GM21737 (cell line): ENCODE measurements around the gene CCDC152.
"Not testable (repeated sequence)": the region's sequence is repeated elsewhere in the genome, so short reads cannot be mapped to it uniquely, and the experiment has no call there.

ENCODE experiments used
- ATAC-seq: cut with Tn5 transposase; IDR thresholded peaks from one replicate; pipeline ENCODE4 v1.9.1; 2021; ENCODE audit warnings: mild to moderate bottlenecking, moderate library complexity; ENCODE audit not compliant: unreplicated experiment

CCDC152 gene

GRCh38 chr5:42756606-42757601 lies at the start of gene CCDC152:
CCDC152 (plus strand) TSS chr5:42756818; CDS start chr5:42759122, 2,304 bp downstream.
- peak; percentile 83 for ATAC-seq

GRCh38 chr5:42715785-42716184 lies 40.8 kb upstream of the CCDC152 start:
- no peak for ATAC-seq

GRCh38 chr5:42718591-42718990 lies 38.0 kb upstream of the CCDC152 start:
- ATAC-seq, result peak; percentile 86

GRCh38 chr5:42719034-42719433 lies 37.6 kb upstream of the CCDC152 start:
- no peak for ATAC-seq

GRCh38 chr5:42720251-42720650 lies 36.4 kb upstream of the CCDC152 start:
- ATAC-seq, result no peak

GRCh38 chr5:42721484-42721883 lies 35.1 kb upstream of the CCDC152 start:
- ATAC-seq, result no peak

- ATAC-seq, result not testable (repeated sequence)
These were observed 22.0 kb upstream of the CCDC152 start for GRCh38 chr5:42734531-42735058.

- no peak for ATAC-seq
These were observed 15.7 kb upstream of the CCDC152 start for GRCh38 chr5:42740920-42741319.

- no peak for ATAC-seq
These were observed 11.2 kb upstream of the CCDC152 start for GRCh38 chr5:42745426-42745825.

GRCh38 chr5:42745856-42746255 lies 10.8 kb upstream of the CCDC152 start:
- ATAC-seq, result no peak

- ATAC-seq, result no peak
These were observed 7.6 kb upstream of the CCDC152 start for GRCh38 chr5:42749020-42749419.

GRCh38 chr5:42750507-42750906 lies 6.1 kb upstream of the CCDC152 start:
- ATAC-seq, result no peak

- ATAC-seq, result no peak
These were observed 5.6 kb upstream of the CCDC152 start for GRCh38 chr5:42751044-42751443.

- ATAC-seq, result no peak
These were observed 3.5 kb upstream of the CCDC152 start for GRCh38 chr5:42753099-42753498.

- no peak for ATAC-seq
These were observed 2.8 kb downstream of the CCDC152 start for GRCh38 chr5:42759456-42759855.

- no peak for ATAC-seq
These were observed 3.8 kb downstream of the CCDC152 start for GRCh38 chr5:42760426-42760825.

- no peak for ATAC-seq
These were observed 5.2 kb downstream of the CCDC152 start for GRCh38 chr5:42761791-42762190.

GRCh38 chr5:42767491-42768105 lies 11.0 kb downstream of the CCDC152 start:
- ATAC-seq, result no peak

GRCh38 chr5:42768106-42768504 lies 11.5 kb downstream of the CCDC152 start:
- ATAC-seq, result no peak

GRCh38 chr5:42770003-42770402 lies 13.4 kb downstream of the CCDC152 start:
- no peak for ATAC-seq

GRCh38 chr5:42772265-42772993 lies 15.8 kb downstream of the CCDC152 start:
- ATAC-seq, result no peak
